HCT116 (cell line): ENCODE measurements around the gene CFAP92.

Source experiments
- EZH2 ChIP-seq: fragments of 200-600 bp; sonication (generic); IDR thresholded peaks from 2 replicates; pipeline ENCODE4 v1.6.1; 2017; ENCODE audit warnings: antibody characterized with exemption, mixed run types
- EZH2phosphoT487 ChIP-seq: fragments of 200-600 bp; IDR thresholded peaks from 2 replicates; pipeline ENCODE4 v1.6.1; 2018; ENCODE audit warnings: antibody characterized with exemption, borderline replicate concordance
- POLR2A ChIP-seq: IDR thresholded peaks from 2 replicates; pipeline ENCODE4 v1.7.0; 2011; ENCODE audit warnings: borderline replicate concordance; ENCODE audit not compliant: insufficient read depth, insufficient read length; ENCODE audit errors: extremely low read depth
- POLR2AphosphoS5 ChIP-seq: IDR thresholded peaks from 2 replicates; pipeline ENCODE4 v1.6.1; 2011; ENCODE audit warnings: mild to moderate bottlenecking, low read depth, low read length, moderate library complexity
- RAD21 ChIP-seq: IDR thresholded peaks from 2 replicates; pipeline ENCODE4 v1.6.1; 2012; ENCODE audit warnings: low read depth, mild to moderate bottlenecking
- SRF ChIP-seq: IDR thresholded peaks from 2 replicates; pipeline ENCODE4 v1.6.1; 2012; ENCODE audit warnings: low read depth
- YY1 ChIP-seq: IDR thresholded peaks from 2 replicates; pipeline ENCODE4 v1.6.1; 2011; ENCODE audit warnings: low read length, low read depth, moderate library complexity, mild to moderate bottlenecking; ENCODE audit not compliant: insufficient replicate concordance; ENCODE audit errors: extremely low read depth
- ZFX ChIP-seq: fragments of 450-650 bp; IDR thresholded peaks from 2 replicates; pipeline ENCODE4 v1.6.1; 2017
- TF ChIP-seq, protein P1 (sequence below): IDR thresholded peaks from 2 replicates; pipeline ENCODE4 v1.6.1; 2012
- TF ChIP-seq, protein P2 (sequence below), 3 experiments: fragments of 200-600 bp in 1 of 3; sonication (generic) in 1 of 3; IDR thresholded peaks in 2 of 3; conservative IDR thresholded peaks in 1 of 3; 2 replicates each; pipeline ENCODE4 v1.5.1; 2012 to 2017; ENCODE audit warnings: low read depth in 2 of 3, low read length in 2 of 3, antibody characterized with exemption in 1 of 3, borderline replicate concordance in 1 of 3, control low read depth in 1 of 3, mild to moderate bottlenecking in 1 of 3, mixed read lengths in 1 of 3, mixed run types in 1 of 3, moderate library complexity in 1 of 3; ENCODE audit not compliant: insufficient read depth in 1 of 3
- TF ChIP-seq, protein P3 (sequence below): IDR thresholded peaks from 2 replicates; pipeline ENCODE4 v1.6.1; 2012; ENCODE audit warnings: low read depth

DNA sequence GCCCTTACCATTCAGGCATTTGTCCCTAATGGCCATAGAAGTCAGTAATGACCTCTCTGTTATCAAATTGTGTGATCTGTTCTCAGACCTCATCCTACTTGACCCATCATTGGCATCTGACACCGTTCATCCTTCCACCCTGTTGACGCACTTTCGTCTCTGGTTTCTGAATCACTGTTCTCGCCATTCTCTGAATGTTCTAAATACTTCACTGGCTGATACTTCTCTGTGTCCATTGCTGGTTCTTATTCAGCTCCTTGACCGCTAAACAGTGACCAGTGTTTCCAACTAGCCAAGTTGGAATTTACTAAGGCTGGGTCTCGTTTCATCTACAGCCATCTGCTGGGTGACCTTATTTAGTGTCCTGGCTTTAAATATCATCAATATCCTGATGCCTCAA, 112.3 kb downstream of the CFAP92 start:
- TF ChIP-seq YY1 = no peak
- no peak for TF ChIP-seq POLR2A
- TF ChIP-seq, protein P1, sequence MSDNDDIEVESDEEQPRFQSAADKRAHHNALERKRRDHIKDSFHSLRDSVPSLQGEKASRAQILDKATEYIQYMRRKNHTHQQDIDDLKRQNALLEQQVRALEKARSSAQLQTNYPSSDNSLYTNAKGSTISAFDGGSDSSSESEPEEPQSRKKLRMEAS = no peak
- no peak for TF ChIP-seq EZH2phosphoT487
- TF ChIP-seq, protein P2, sequence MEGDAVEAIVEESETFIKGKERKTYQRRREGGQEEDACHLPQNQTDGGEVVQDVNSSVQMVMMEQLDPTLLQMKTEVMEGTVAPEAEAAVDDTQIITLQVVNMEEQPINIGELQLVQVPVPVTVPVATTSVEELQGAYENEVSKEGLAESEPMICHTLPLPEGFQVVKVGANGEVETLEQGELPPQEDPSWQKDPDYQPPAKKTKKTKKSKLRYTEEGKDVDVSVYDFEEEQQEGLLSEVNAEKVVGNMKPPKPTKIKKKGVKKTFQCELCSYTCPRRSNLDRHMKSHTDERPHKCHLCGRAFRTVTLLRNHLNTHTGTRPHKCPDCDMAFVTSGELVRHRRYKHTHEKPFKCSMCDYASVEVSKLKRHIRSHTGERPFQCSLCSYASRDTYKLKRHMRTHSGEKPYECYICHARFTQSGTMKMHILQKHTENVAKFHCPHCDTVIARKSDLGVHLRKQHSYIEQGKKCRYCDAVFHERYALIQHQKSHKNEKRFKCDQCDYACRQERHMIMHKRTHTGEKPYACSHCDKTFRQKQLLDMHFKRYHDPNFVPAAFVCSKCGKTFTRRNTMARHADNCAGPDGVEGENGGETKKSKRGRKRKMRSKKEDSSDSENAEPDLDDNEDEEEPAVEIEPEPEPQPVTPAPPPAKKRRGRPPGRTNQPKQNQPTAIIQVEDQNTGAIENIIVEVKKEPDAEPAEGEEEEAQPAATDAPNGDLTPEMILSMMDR (IDR thresholded peaks at IDR 0.05 in 2 of 3, conservative IDR thresholded peaks at IDR 0.05 in 1 of 3; ENCODE audit: borderline replicate concordance in 1 of 3, insufficient read depth in 1 of 3, low read depth in 2 of 3, low read length in 2 of 3) = no peak
- TF ChIP-seq, protein P3, sequence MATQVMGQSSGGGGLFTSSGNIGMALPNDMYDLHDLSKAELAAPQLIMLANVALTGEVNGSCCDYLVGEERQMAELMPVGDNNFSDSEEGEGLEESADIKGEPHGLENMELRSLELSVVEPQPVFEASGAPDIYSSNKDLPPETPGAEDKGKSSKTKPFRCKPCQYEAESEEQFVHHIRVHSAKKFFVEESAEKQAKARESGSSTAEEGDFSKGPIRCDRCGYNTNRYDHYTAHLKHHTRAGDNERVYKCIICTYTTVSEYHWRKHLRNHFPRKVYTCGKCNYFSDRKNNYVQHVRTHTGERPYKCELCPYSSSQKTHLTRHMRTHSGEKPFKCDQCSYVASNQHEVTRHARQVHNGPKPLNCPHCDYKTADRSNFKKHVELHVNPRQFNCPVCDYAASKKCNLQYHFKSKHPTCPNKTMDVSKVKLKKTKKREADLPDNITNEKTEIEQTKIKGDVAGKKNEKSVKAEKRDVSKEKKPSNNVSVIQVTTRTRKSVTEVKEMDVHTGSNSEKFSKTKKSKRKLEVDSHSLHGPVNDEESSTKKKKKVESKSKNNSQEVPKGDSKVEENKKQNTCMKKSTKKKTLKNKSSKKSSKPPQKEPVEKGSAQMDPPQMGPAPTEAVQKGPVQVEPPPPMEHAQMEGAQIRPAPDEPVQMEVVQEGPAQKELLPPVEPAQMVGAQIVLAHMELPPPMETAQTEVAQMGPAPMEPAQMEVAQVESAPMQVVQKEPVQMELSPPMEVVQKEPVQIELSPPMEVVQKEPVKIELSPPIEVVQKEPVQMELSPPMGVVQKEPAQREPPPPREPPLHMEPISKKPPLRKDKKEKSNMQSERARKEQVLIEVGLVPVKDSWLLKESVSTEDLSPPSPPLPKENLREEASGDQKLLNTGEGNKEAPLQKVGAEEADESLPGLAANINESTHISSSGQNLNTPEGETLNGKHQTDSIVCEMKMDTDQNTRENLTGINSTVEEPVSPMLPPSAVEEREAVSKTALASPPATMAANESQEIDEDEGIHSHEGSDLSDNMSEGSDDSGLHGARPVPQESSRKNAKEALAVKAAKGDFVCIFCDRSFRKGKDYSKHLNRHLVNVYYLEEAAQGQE = no peak
- TF ChIP-seq POLR2AphosphoS5 = no peak
- no peak for TF ChIP-seq ZFX
- TF ChIP-seq SRF = no peak
- TF ChIP-seq RAD21 = no peak
- TF ChIP-seq EZH2 = no peak
